Bronchial epithelial cell (primary cell): ENCODE data around the gene ESPN. TPM values are rescaled to one million over a fixed set of nuclear protein-coding genes. Genes with fewer than 3 reads are reported as not detected.
"Not testable (repeated sequence)": the region's sequence is repeated elsewhere in the genome, so short reads cannot be mapped to it uniquely, and the experiment has no call there.

Experiments used
- DNase-seq: peaks from one replicate; pipeline ENCODE4 v3.0.0-alpha.2; 2010; ENCODE audit warnings: low read depth
- FAIRE-seq: peaks from 2 replicates; lab custom pipeline; 2011; peaks lifted over from hg19 to GRCh38; lab: Jason Lieb, UNC
- H3K27me3 ChIP-seq: 2 replicates; pipeline ENCODE4 v1.5.1; 2011; ENCODE audit warnings: low read length; ENCODE audit not compliant: control insufficient read depth, insufficient read depth
- H3K36me3 ChIP-seq: 2 replicates; pipeline ENCODE4 v1.5.1; 2011; ENCODE audit warnings: low read length; ENCODE audit not compliant: control insufficient read depth, insufficient read depth
- H3K4me3 ChIP-seq: 2 replicates; pipeline ENCODE4 v1.5.1; 2011; ENCODE audit warnings: mild to moderate bottlenecking, low read depth, low read length, control low read depth
- CTCF ChIP-seq: IDR thresholded peaks from 2 replicates; pipeline ENCODE4 v1.5.1; 2011; ENCODE audit warnings: mild to moderate bottlenecking, moderate library complexity, low read length, control low read depth, inconsistent platforms; ENCODE audit not compliant: insufficient read depth, severe bottlenecking
- total RNA-seq: library from RNA; depleted of rRNA; stranded (reverse); fragments of >200 nt; gene quantifications from 2 replicates; pipeline ENCODE4 v1.2.1, GENCODE V29; 2014

ESPN gene
- total RNA-seq, 1 donor from 2014 or later, result 4.5 TPM

- FAIRE-seq, result no peak
- Histone ChIP-seq H3K4me3 (peak within 1 kb of the TSS; percentile 59), H3K27me3 (no peaks in the 10 kb centered on the region), H3K36me3 (no peaks in the 10 kb centered on the region)
- peak; percentile 71 for DNase-seq
- peak; percentile 49 for TF ChIP-seq CTCF
These were observed 31.0 kb upstream of the ESPN start, which contains the start of gene ACOT7 for GRCh38 chr1:6393400-6394187. ACOT7 (minus strand) TSS chr1:6393767; CDS start chr1:6393399, 368 bp downstream.

GRCh38 chr1:6395130-6395529, 29.4 kb upstream of the ESPN start:
- not testable (repeated sequence) for DNase-seq, H3K4me3 ChIP-seq, FAIRE-seq, H3K36me3 ChIP-seq, H3K27me3 ChIP-seq

- not testable (repeated sequence) for FAIRE-seq, H3K36me3 ChIP-seq, H3K27me3 ChIP-seq, DNase-seq, H3K4me3 ChIP-seq
These were observed 28.8 kb upstream of the ESPN start for GRCh38 chr1:6395781-6396244.

GRCh38 chr1:6396998-6397397, 27.6 kb upstream of the ESPN start:
- FAIRE-seq, result no peak
- no peak for DNase-seq
- peak; percentile 36 for TF ChIP-seq CTCF

GRCh38 chr1:6397844-6398441, 26.6 kb upstream of the ESPN start:
- Histone ChIP-seq H3K27me3 (no peaks in the 10 kb centered on the region), H3K36me3 (no peaks in the 10 kb centered on the region), H3K4me3 (no peak overlapping the region)
- TF ChIP-seq CTCF, result no peak
- DNase-seq, result no peak
- FAIRE-seq, result no peak

More at GRCh38 chr1:6396998-6397397, 27.6 kb upstream of the ESPN start:
- Histone ChIP-seq H3K4me3 (no peak overlapping the region), H3K36me3 (no peaks in the 10 kb centered on the region), H3K27me3 (no peaks in the 10 kb centered on the region)

GRCh38 chr1:6399294-6399693, 25.3 kb upstream of the ESPN start:
- H3K27me3 ChIP-seq, result no peaks in the 10 kb centered on the region
- no peak for FAIRE-seq

More at GRCh38 chr1:6399294-6399693, 25.3 kb upstream of the ESPN start:
- Histone ChIP-seq H3K4me3 (no peak overlapping the region), H3K36me3 (no peaks in the 10 kb centered on the region)
- no peak for DNase-seq
- TF ChIP-seq CTCF, result no peak
